ENCODE results near the gene NAGLU.

The NAGLU gene

DNA sequence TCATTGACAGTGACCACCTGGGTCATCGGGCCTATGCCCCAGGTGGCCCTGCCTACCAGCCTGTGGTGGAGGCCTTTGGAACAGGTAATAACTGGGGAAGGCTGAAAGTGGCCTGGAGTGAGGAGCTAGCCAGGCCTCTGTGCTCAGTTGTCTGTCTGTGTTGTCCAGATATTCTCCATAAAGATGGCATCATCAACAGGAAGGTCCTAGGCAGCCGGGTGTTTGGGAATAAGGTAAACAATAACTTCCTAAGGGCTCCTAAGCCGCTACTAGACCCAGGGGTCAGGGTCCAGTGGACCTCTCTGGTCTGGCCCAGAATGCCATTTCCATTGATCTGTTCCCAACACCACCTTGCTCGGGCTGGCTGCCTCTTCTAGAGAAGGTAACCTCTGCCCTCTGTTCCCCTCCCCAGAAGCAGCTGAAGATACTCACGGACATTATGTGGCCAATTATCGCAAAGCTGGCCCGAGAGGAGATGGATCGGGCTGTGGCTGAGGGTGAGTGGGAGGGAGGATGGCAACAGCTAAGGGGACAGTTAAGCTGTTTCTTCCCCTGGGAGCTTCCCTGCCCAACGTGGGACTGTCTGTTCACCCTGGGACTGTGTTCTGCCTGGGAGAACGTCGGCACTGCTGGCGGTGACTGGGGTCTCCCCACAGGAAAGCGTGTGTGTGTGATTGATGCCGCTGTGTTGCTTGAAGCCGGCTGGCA lies 28.9 kb downstream of the NAGLU start:
- H3K4me1 ChIP-seq (ENCODE audit: control insufficient read depth in 2 of 2, insufficient read depth in 1 of 2, low read depth in 1 of 2, low read length in 2 of 2), result peaks cover 15 to 16% of the 10 kb centered on the region in 2 donors
- H3K9me3 ChIP-seq (replicated peaks in 1 of 2; ENCODE audit: control insufficient read depth in 2 of 2, insufficient read depth in 1 of 2, low read depth in 1 of 2, low read length in 2 of 2), result no peaks in the 10 kb centered on the region
- peak overlapping the region in 1 of 2 donors; percentile 10 for H3K4me3 ChIP-seq (ENCODE audit: low read length in 2 of 2)
- no peak overlapping the region for H3K4me2 ChIP-seq (ENCODE audit: insufficient read depth, low read length, poor library complexity, severe bottlenecking)
- no peak overlapping the region for H3K18ac ChIP-seq (ENCODE audit: low read length)
- H3K23ac ChIP-seq (ENCODE audit: low read depth, low read length, poor library complexity), result no peak overlapping the region
- H3K14ac ChIP-seq (ENCODE audit: low read length), result no peak overlapping the region
- H4K8ac ChIP-seq (ENCODE audit: low read depth, low read length), result no peak overlapping the region
- DNase-seq (ENCODE audit: low spot score), result no peak
- H2BK15ac ChIP-seq (ENCODE audit: low read length), result no peak overlapping the region
- H2BK5ac ChIP-seq (ENCODE audit: low read length), result no peak overlapping the region
- no peak overlapping the region for H4K91ac ChIP-seq (ENCODE audit: low read depth, low read length, poor library complexity)
- no CpG with 5 or more reads among the region's 15 CpGs for WGBS, 2 donors (ENCODE audit: extremely low coverage in 2 of 2, insufficient read length in 2 of 2, insufficient replicate concordance in 1 of 2)
- H2AK5ac ChIP-seq (ENCODE audit: low read depth, low read length), result no peak overlapping the region
- H2AFZ ChIP-seq (ENCODE audit: low read length), result no peak overlapping the region
- H3K36me3 ChIP-seq (replicated peaks in 1 of 2; ENCODE audit: control insufficient read depth in 2 of 2, insufficient read depth in 2 of 2, low read length in 2 of 2), result peaks cover 31 to 53% of the 10 kb centered on the region in 2 donors
- H3K27ac ChIP-seq (replicated peaks; ENCODE audit: low read length), result no peak overlapping the region
- no peak overlapping the region for H2BK120ac ChIP-seq (ENCODE audit: low read depth, low read length)
- H3K27me3 ChIP-seq (ENCODE audit: control insufficient read depth in 3 of 3, insufficient read depth in 3 of 3, low read depth in 1 of 3, low read length in 3 of 3), result no peaks in the 10 kb centered on the region
- no peak overlapping the region for H2BK12ac ChIP-seq (ENCODE audit: low read length)
- no peak overlapping the region for H3K4ac ChIP-seq (ENCODE audit: low read length)
- no peak overlapping the region for H3K9ac ChIP-seq (ENCODE audit: low read depth, low read length, poor library complexity)
- H3K79me1 ChIP-seq (ENCODE audit: low read depth, low read length), result peaks cover 24% of the 10 kb centered on the region

GRCh38 chr17:42565523-42566214 lies 29.6 kb downstream of the NAGLU start:
- no CpG with 5 or more reads among the region's 16 CpGs for WGBS, 2 donors (ENCODE audit: extremely low coverage in 2 of 2, insufficient read length in 2 of 2, insufficient replicate concordance in 1 of 2)

DNA sequence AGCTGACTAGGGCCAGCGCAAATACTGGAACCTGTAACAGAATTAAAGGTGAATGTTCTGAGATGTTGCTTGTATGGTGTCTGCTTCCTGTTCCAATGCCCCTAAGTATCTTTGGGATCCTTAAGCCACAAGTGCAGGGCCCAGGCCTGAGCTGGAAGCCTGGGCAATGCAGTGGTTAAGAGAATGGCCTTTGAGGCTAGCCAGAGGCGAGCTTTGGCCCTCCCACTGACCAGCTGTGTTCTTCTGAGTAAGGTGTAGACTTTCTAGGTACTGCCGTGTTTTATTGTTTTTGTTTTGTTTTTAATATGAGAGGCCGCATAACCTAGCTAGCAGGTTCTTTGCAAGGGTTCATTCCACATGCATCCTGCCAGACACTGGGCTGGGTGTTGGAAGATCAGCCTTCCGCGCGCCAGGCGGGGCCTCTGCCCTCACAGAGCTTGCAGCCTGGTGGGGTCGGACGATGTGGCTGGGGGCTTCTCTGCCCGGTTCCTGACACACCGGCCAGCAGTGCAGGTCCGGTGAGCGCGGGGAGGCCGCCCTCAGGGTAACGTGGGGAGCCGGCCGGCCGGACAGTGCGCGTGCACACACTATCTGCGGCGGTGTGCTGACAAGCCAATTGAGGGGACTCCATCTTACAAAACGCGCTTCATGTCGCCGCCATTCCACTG lies 30.3 kb downstream of the NAGLU start:
- peaks cover 15 to 16% of the 10 kb centered on the region in 2 donors for H3K4me1 ChIP-seq (ENCODE audit: control insufficient read depth in 2 of 2, insufficient read depth in 1 of 2, low read depth in 1 of 2, low read length in 2 of 2)
- peak overlapping the region; percentile 53 for H2AK5ac ChIP-seq (ENCODE audit: low read depth, low read length)
- H3K79me1 ChIP-seq (ENCODE audit: low read depth, low read length), result peaks cover 24% of the 10 kb centered on the region
- peak overlapping the region; percentile 90 for H2AFZ ChIP-seq (ENCODE audit: low read length)
- H3K18ac ChIP-seq (ENCODE audit: low read length), result peak overlapping the region; percentile 69
- no CpG with 5 or more reads among the region's 28 CpGs for WGBS, 2 donors (ENCODE audit: extremely low coverage in 2 of 2, insufficient read length in 2 of 2, insufficient replicate concordance in 1 of 2)
- H3K9ac ChIP-seq (ENCODE audit: low read depth, low read length, poor library complexity), result peak overlapping the region; percentile 94
- H2BK5ac ChIP-seq (ENCODE audit: low read length), result peak overlapping the region; percentile 68
- no peaks in the 10 kb centered on the region for H3K9me3 ChIP-seq (replicated peaks in 1 of 2; ENCODE audit: control insufficient read depth in 2 of 2, insufficient read depth in 1 of 2, low read depth in 1 of 2, low read length in 2 of 2)
- H3K4me2 ChIP-seq (ENCODE audit: insufficient read depth, low read length, poor library complexity, severe bottlenecking), result peak overlapping the region; percentile 82
- no peak for DNase-seq (ENCODE audit: low spot score)
- peak overlapping the region; percentile 60 for H3K27ac ChIP-seq (replicated peaks; ENCODE audit: low read length)
- H4K91ac ChIP-seq (ENCODE audit: low read depth, low read length, poor library complexity), result no peak overlapping the region
- no peak overlapping the region for H2BK120ac ChIP-seq (ENCODE audit: low read depth, low read length)
- H3K4ac ChIP-seq (ENCODE audit: low read length), result no peak overlapping the region
- no peak overlapping the region for H2BK15ac ChIP-seq (ENCODE audit: low read length)
- H3K27me3 ChIP-seq (ENCODE audit: control insufficient read depth in 3 of 3, insufficient read depth in 3 of 3, low read depth in 1 of 3, low read length in 3 of 3), result no peaks in the 10 kb centered on the region
- peak overlapping the region; percentile 93 for H3K23ac ChIP-seq (ENCODE audit: low read depth, low read length, poor library complexity)
- no peak overlapping the region for H2BK12ac ChIP-seq (ENCODE audit: low read length)
- peaks cover 35 to 66% of the 10 kb centered on the region in 2 donors for H3K36me3 ChIP-seq (replicated peaks in 1 of 2; ENCODE audit: control insufficient read depth in 2 of 2, insufficient read depth in 2 of 2, low read length in 2 of 2)
- H3K4me3 ChIP-seq (ENCODE audit: low read length in 2 of 2), result peak overlapping the region; percentile 76 to 97
- no peak overlapping the region for H4K8ac ChIP-seq (ENCODE audit: low read depth, low read length)
- H3K14ac ChIP-seq (ENCODE audit: low read length), result peak overlapping the region; percentile 22

More at GRCh38 chr17:42565523-42566214, 29.6 kb downstream of the NAGLU start:
- H3K9ac ChIP-seq (ENCODE audit: low read depth, low read length, poor library complexity), result peak overlapping the region; percentile 25
- no peak overlapping the region for H3K14ac ChIP-seq (ENCODE audit: low read length)
- no peak overlapping the region for H3K4me2 ChIP-seq (ENCODE audit: insufficient read depth, low read length, poor library complexity, severe bottlenecking)
- H3K27ac ChIP-seq (replicated peaks; ENCODE audit: low read length), result no peak overlapping the region
- no peak overlapping the region for H2BK5ac ChIP-seq (ENCODE audit: low read length)
- no peak overlapping the region for H2BK12ac ChIP-seq (ENCODE audit: low read length)
- no peak overlapping the region for H2BK15ac ChIP-seq (ENCODE audit: low read length)
- H2AFZ ChIP-seq (ENCODE audit: low read length), result no peak overlapping the region
- no peak for DNase-seq (ENCODE audit: low spot score)
- no peak overlapping the region for H3K4me3 ChIP-seq (ENCODE audit: low read length in 2 of 2)
- H3K4me1 ChIP-seq (ENCODE audit: control insufficient read depth in 2 of 2, insufficient read depth in 1 of 2, low read depth in 1 of 2, low read length in 2 of 2), result peaks cover 15 to 16% of the 10 kb centered on the region in 2 donors
- no peak overlapping the region for H3K4ac ChIP-seq (ENCODE audit: low read length)
- H2BK120ac ChIP-seq (ENCODE audit: low read depth, low read length), result no peak overlapping the region
- no peaks in the 10 kb centered on the region for H3K27me3 ChIP-seq (ENCODE audit: control insufficient read depth in 3 of 3, insufficient read depth in 3 of 3, low read depth in 1 of 3, low read length in 3 of 3)
- H4K91ac ChIP-seq (ENCODE audit: low read depth, low read length, poor library complexity), result no peak overlapping the region
- H3K23ac ChIP-seq (ENCODE audit: low read depth, low read length, poor library complexity), result no peak overlapping the region
- no peaks in the 10 kb centered on the region for H3K9me3 ChIP-seq (replicated peaks in 1 of 2; ENCODE audit: control insufficient read depth in 2 of 2, insufficient read depth in 1 of 2, low read depth in 1 of 2, low read length in 2 of 2)
- no peak overlapping the region for H2AK5ac ChIP-seq (ENCODE audit: low read depth, low read length)
- H4K8ac ChIP-seq (ENCODE audit: low read depth, low read length), result no peak overlapping the region
- H3K18ac ChIP-seq (ENCODE audit: low read length), result no peak overlapping the region
- peaks cover 34 to 59% of the 10 kb centered on the region in 2 donors for H3K36me3 ChIP-seq (replicated peaks in 1 of 2; ENCODE audit: control insufficient read depth in 2 of 2, insufficient read depth in 2 of 2, low read length in 2 of 2)
- peaks cover 24% of the 10 kb centered on the region for H3K79me1 ChIP-seq (ENCODE audit: low read depth, low read length)

Data from neuronal stem cell (in vitro differentiated cells).